Measurements from ENCODE around the gene ITSN2.

GRCh38 chr2:24190503-24190902 is 169.8 kb downstream of the ITSN2 start:
- TF ChIP-seq ATF3 (IDR thresholded peaks at IDR 0.05) (no peak), RAD21 (IDR thresholded peaks at IDR 0.05; ENCODE audit: low read depth) (no peak), CTCF (IDR thresholded peaks at IDR 0.05 in 2 of 3, conservative IDR thresholded peaks at IDR 0.05 in 1 of 3; ENCODE audit: borderline replicate concordance in 1 of 3, insufficient read depth in 1 of 3, low read depth in 2 of 3, low read length in 2 of 3) (no peak), REST (IDR thresholded peaks at IDR 0.05; ENCODE audit: low read depth) (no peak), ZFX (IDR thresholded peaks at IDR 0.05) (no peak), JUND (IDR thresholded peaks at IDR 0.05) (no peak), MAX (IDR thresholded peaks at IDR 0.05) (no peak), POLR2A (IDR thresholded peaks at IDR 0.05; ENCODE audit: borderline replicate concordance, extremely low read depth, insufficient read depth, insufficient read length) (no peak), EZH2phosphoT487 (IDR thresholded peaks at IDR 0.05; ENCODE audit: borderline replicate concordance) (no peak), SRF (IDR thresholded peaks at IDR 0.05; ENCODE audit: low read depth) (no peak), POLR2AphosphoS5 (IDR thresholded peaks at IDR 0.05; ENCODE audit: low read depth, low read length) (no peak), CEBPB (IDR thresholded peaks at IDR 0.05; ENCODE audit: low read depth) (no peak), FOSL1 (IDR thresholded peaks at IDR 0.05; ENCODE audit: low read depth) (no peak)

Measured in HCT116 (cell line).